ENCODE results near the gene USP28. TPM values are rescaled to one million over a fixed set of nuclear protein-coding genes. Genes with fewer than 3 reads are reported as not detected.
"Not testable (repeated sequence)": the region's sequence is repeated elsewhere in the genome, so short reads cannot be mapped to it uniquely, and the experiment has no call there.

USP28 gene
- total and polyA plus RNA-seq, 2 of the 8 experiments (the other 6 are each of a cell fraction or from before 2014, with no cell fraction given): 82.6 to 119 TPM

DNA sequence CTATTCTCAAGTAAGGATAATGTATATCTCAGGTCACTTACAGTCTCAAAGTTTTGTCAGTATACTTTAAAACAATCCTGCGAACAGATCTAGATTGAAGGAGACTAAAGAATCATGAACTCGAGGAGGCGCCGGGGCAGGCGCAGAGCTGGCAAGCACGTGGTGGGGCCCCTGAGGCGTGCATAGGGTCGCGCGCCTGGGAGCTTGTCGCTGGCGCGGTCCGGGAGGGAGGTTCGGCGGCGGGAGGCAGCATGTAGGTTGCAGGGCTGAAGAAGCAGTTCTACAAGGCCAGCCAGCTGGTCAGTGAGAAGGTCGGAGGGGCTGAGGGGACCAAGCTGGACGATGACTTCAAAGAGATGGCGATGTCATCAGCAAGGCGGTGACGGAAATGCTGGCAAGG lies 86.4 kb downstream of the USP28 start:
- H2BK12ac ChIP-seq (ENCODE audit: low read depth, low read length); H4K5ac ChIP-seq (ENCODE audit: insufficient read length, low read depth, low read length); H3K23ac ChIP-seq (ENCODE audit: insufficient read length); H3K36me3 ChIP-seq (ENCODE audit: control insufficient read depth in 2 of 4, insufficient read depth in 4 of 4, low read length in 3 of 4); H2BK15ac ChIP-seq (ENCODE audit: low read length); DNase-seq (ENCODE audit: low read depth in 1 of 2, low spot score in 2 of 2); H3K18ac ChIP-seq (ENCODE audit: extremely low read depth, low read length); FAIRE-seq; H3K23me2 ChIP-seq (ENCODE audit: low read depth, low read length); H3K79me1 ChIP-seq (ENCODE audit: low read depth, low read length); H2BK20ac ChIP-seq (ENCODE audit: low read length); H3K4me2 ChIP-seq (ENCODE audit: insufficient read depth in 1 of 2, low read depth in 2 of 2, low read length in 2 of 2); H3K4me1 ChIP-seq (replicated peaks in 1 of 4; ENCODE audit: control insufficient read depth in 3 of 4, insufficient read depth in 4 of 4, low read length in 3 of 4); H3K56ac ChIP-seq (replicated peaks; ENCODE audit: insufficient read length, low read depth, low read length); POLR2A ChIA-PET (ENCODE audit: partially characterized antibody); H3K14ac ChIP-seq (ENCODE audit: insufficient read length); H2BK120ac ChIP-seq (replicated peaks; ENCODE audit: low read depth, low read length); H2BK5ac ChIP-seq (ENCODE audit: low read depth, low read length); H3K27ac ChIP-seq (ENCODE audit: low read depth, low read length); H3K9ac ChIP-seq (replicated peaks in 1 of 4; ENCODE audit: extremely low read depth in 1 of 4, low read depth in 3 of 4, low read length in 3 of 4); H3K4me3 ChIP-seq (ENCODE audit: extremely low read depth in 1 of 4, insufficient read depth in 2 of 4, low read depth in 3 of 4, low read length in 4 of 4); H2AK5ac ChIP-seq (ENCODE audit: low read depth, low read length); H3K27me3 ChIP-seq (replicated peaks in 1 of 4; ENCODE audit: control insufficient read depth in 3 of 4, extremely low read depth in 1 of 4, insufficient read depth in 3 of 4, low read length in 3 of 4); H3K4ac ChIP-seq (replicated peaks; ENCODE audit: insufficient read length, low read depth, low read length); H3K79me2 ChIP-seq (ENCODE audit: control insufficient read depth in 1 of 2, insufficient read depth in 2 of 2, low read length in 2 of 2); H4K91ac ChIP-seq (replicated peaks; ENCODE audit: insufficient read length, low read length); H4K20me1 ChIP-seq (replicated peaks in 1 of 2; ENCODE audit: control insufficient read depth in 1 of 2, insufficient read depth in 2 of 2, low read length in 2 of 2); H4K8ac ChIP-seq (ENCODE audit: extremely low read depth, insufficient read depth, low read length); H3K9me3 ChIP-seq (ENCODE audit: insufficient read depth in 2 of 2, low read depth in 1 of 2, low read length in 1 of 2); H2AFZ ChIP-seq (ENCODE audit: low read length): not testable (repeated sequence)
- CTCF ChIA-PET (ENCODE audit: partially characterized antibody): interaction anchor here (1.5 to 2.8 kb wide), 2 partner anchors 7 to 8 kb away, joined by 5 to 14 read pairs; no protein-coding TSS in a partner anchor
- WGBS, 2 experiments (ENCODE audit: extremely low coverage in 1 of 2, insufficient coverage in 1 of 2, insufficient read length in 1 of 2, insufficient replicate concordance in 2 of 2, low coverage in 1 of 2, low lambda C conversion rate in 2 of 2, missing lambda C conversion rate in 1 of 2): 88% methylated on average over 22 of the region's 22 CpGs; no CpG with 5 or more reads in 1 of the 2 experiments

Data from H1 (cell line).